IPS-11a (cell line): ENCODE data around the gene PCP4L1.
"Not testable (repeated sequence)": the region's sequence is repeated elsewhere in the genome, so short reads cannot be mapped to it uniquely, and the experiment has no call there.

Experiments used
- H3K4me3 ChIP-seq: one replicate; pipeline ENCODE4 v1.5.1; 2013; ENCODE audit warnings: low read depth, low read length, control low read depth

Gene PCP4L1

DNA sequence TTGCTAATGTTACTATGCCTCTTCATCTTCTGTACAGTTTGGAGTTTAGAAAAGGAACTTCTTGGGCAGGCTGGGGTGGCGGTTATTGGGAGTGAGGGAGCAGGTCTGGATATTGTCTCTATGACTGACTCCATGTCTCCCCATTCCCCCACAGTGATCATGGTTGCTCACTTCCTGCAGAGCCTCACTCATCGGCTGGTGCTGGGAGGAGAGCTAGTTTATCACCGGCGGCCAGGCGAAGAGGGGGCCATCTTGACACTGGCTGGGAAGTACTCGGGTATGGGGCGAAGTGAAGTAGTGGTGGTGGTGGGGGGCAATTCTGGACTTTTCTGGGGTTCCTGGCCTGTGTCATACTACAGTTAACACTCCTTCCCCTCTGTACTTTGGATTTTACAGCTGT lies 30.5 kb upstream of the PCP4L1 start:
- H3K4me3 ChIP-seq = no peak overlapping the region

GRCh38 chr1:161229896-161230295 lies 28.6 kb upstream of the PCP4L1 start:
- no peak overlapping the region for H3K4me3 ChIP-seq

DNA sequence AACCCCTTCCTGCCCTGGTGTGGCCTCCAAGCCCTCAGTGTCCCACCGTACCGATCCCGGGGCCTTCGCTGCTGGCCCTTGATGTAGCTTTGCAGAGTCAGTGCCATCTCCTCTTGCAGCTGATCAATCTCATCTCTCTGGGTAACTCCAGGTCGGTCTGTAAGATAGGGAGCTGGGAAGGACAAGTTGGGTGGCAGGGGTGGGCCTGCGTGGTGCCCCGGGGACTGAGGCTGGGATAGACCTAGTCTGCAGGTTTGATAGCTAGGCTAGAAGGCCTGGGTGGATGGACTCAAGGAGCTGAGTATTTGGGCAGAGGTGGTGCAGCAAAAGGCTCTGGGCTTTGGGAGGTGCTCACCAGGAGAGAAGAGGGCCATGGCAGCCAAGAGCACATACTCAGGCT lies 27.8 kb upstream of the PCP4L1 start:
- H3K4me3 ChIP-seq = no peak overlapping the region

DNA sequence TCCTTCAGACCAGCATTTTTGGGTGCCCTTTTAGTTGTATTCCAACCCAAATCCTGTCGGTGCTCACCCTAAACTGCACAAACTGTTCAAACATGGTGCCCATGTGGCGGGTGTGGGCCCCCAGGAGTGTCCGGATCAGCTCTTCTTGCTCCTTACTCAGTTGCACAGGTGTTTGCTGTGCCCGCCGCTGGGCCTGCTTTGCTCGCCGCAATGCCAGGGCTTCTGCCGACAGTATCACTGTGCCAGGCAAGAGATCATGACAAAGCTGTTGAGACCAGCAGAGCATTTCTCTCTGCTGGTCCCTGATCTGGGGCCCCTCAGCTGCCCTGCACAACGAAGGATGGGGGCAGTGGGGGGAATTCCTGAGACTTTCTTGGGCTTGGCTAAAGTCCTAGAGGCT lies 25.4 kb upstream of the PCP4L1 start:
- no peak overlapping the region for H3K4me3 ChIP-seq

DNA sequence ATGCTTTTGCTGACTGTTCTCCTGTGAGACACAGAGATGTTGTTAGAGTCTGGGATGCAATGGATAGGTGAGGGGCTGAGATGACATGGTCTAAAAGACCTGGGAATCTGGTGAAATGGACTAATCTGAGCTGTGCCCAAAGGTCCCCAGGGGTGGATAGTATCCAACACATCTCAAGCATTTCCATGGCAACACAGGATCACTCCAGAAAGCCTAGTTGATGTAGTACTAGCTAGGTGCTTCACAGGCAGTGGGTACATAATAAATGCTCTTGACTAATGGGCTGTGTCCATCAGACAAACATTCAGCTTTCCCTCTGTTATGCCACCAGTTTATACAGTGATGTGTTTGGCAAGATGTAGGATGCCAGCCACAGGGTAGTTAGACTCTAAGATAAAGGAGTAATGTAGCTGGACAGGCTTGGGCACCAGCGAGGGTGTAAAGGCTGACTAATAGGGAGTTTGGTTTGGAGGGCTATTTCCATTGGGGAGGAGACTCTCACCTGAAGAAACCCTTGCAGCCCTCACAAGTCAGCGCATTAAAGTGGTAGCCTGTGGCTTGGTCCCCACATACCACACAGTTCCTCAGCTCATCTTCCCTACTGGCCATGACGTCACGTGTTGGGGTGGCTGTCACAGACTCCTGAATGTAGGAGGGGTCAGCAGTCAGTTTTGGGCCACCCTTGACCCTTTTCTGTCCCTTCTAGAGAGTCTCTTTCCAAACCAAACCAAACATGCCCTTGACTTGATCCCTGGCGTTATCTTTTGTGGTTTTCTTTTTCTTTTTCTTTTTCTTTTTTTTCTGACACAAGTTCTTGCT lies 22.4 kb upstream of the PCP4L1 start:
- H3K4me3 ChIP-seq = no peak overlapping the region

DNA sequence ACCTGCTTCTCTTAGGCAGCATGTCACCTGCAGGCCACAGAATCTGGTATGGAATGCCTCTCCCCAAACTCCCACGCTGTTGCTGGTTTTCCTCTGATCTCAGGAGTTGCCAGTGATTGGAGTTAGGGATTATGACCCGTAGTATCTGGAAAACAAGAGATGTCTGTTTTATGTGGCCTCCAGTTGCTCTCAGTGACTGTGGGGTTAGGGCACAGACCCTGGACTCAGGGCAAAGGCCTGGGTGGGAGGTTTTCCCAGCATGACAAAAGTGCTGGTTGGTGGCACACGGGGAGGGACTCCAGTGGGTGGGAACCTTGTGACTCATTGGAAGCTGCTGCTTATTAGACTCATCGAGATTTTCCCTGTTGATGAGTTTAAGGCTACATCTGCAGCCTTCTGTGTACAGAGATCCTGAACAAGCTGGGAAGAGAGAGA lies 20.5 kb upstream of the PCP4L1 start, which contains the start of gene NR1I3:
Gene NR1I3 (minus strand): TSS at position 165 of the 435 bp plus-strand sequence. CDS start 1,638 bp downstream, outside the sequence.
- no peak within 1 kb of the TSS for H3K4me3 ChIP-seq

GRCh38 chr1:161241682-161242081 lies 16.9 kb upstream of the PCP4L1 start:
- no peak overlapping the region for H3K4me3 ChIP-seq

DNA sequence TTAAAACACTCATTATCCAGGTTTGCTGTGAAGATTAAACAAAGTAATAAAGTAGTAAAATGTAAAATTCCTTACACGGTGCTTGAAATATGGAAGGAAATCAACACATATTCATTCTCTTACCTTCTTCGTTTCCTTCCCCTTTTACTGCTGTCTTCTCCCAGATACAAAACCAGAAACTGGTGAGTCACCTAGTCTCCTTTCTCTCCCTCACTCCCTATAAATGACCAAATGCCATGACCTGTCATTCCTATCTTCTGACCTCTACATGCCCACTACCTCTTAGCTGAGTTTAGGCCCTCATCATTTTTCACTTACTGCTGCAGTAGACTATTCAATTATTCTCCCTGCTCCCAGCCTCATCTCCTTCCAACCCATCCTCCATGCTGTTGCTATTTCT lies 16.2 kb upstream of the PCP4L1 start:
- no peak overlapping the region for H3K4me3 ChIP-seq

DNA sequence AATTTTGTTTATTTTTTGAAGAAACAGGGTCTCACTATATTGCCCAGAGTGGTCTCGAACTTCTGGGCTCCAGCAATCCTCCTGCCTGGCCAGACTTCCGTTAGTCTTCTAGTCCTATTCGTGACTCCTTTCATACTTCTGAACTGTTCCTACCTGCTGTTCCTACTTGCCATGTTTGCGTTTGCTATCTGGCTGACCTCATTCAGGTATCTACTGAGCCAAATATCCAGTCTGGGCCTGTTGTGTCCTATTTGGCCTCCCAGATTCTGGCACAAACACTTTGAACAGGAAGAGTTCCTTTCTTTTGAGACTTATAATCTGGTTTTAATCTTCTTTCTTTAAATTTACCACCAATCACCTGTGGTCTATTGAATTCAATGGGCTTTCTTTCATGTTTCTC lies 13.7 kb upstream of the PCP4L1 start:
- H3K4me3 ChIP-seq = no peak overlapping the region

DNA sequence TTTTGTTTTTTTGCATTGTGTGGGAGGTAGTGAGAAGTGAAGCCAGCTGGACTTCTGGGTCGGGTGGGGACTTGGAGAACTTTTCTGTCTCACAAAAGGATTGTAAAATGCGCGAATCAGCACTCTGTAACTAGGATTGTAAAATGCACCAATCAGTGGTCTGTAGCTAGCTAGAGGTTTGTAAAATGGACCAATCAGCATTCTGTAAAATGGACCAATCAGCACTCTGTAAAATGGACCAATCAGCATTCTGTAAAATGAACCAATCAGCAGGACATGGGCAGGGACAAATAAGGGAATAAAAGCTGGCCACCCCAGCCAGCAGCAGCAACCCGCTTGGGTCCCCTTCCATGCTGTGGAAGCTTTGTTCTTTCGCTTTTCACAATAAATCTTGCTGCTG lies 8.4 kb upstream of the PCP4L1 start:
- H3K4me3 ChIP-seq = not testable (repeated sequence)

- H3K4me3 ChIP-seq = no peak overlapping the region
Observed at GRCh38 chr1:161250829-161251228, 7.7 kb upstream of the PCP4L1 start.

- no peak overlapping the region for H3K4me3 ChIP-seq
Observed at GRCh38 chr1:161251579-161251978, 7.0 kb upstream of the PCP4L1 start.

DNA sequence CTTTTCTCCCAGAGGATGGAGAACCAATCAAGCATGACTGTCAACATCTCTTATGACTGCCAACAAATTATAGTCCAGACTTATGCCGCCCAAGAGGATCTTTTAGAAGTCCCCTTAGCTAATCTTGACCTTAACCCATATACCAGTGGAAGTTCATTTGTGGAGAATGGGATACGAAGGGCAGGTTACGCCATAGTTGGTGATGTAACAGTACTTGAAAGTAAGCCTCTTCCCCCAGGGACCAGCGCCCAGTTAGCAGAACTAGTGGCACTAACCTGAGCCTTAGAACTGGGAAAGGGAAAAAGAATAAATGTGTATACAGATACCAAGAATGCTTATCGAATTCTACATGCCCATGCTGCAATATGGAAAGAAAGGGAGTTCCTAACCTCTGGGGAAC lies 3.2 kb upstream of the PCP4L1 start:
- H3K4me3 ChIP-seq = not testable (repeated sequence)

DNA sequence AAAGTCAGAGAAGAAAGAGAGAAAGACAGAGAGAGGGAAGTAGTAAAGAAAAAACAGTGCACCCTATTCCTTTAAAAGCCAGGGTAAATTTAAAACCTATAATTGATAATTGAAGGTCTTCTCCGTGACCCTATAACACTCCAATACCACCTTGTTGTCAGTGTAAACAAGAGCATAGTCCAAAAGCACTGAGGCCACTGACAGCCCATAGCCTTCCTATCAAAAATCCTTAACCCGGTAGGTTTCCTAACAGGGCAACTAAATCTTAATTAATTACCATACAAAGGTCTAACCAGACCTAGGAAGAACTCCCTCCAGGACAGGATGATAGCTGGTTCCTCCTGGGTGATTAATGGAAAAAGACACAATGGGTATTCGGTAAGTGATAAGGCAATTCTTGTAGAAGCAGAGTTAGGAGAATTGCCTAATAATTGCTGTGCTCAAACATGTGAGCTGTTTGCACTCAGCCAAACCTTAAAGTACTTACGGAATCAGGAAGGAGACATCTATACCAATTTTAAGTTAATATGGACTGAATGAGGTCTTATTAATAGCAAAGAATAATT lies 2.5 kb upstream of the PCP4L1 start:
- H3K4me3 ChIP-seq = not testable (repeated sequence)

DNA sequence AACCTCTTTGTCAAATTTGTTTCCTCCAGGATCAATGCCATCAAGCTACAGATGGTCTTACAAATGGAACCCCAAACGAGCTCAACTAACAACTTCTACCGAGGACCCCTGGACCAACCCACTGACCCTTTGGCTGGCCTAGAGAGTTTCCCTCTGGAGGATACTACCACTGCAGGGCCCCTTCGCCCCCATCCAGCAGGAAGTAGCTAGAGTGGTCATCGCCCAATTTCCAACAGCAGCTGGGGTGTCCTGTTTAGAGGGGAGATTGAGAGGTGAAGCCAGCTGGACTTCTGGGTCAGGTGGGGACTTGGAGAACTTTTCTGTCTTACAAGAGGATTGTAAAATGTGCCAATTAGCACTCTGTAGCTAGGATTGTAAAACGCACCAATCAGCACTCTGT lies 1.4 kb upstream of the PCP4L1 start:
- H3K4me3 ChIP-seq = not testable (repeated sequence)

- peak overlapping the region; percentile 66 for H3K4me3 ChIP-seq
Observed at GRCh38 chr1:161259345-161259702, 779 bp downstream of the PCP4L1 start.

- no peak overlapping the region for H3K4me3 ChIP-seq
Observed at GRCh38 chr1:161259765-161260164, 1.2 kb downstream of the PCP4L1 start.

DNA sequence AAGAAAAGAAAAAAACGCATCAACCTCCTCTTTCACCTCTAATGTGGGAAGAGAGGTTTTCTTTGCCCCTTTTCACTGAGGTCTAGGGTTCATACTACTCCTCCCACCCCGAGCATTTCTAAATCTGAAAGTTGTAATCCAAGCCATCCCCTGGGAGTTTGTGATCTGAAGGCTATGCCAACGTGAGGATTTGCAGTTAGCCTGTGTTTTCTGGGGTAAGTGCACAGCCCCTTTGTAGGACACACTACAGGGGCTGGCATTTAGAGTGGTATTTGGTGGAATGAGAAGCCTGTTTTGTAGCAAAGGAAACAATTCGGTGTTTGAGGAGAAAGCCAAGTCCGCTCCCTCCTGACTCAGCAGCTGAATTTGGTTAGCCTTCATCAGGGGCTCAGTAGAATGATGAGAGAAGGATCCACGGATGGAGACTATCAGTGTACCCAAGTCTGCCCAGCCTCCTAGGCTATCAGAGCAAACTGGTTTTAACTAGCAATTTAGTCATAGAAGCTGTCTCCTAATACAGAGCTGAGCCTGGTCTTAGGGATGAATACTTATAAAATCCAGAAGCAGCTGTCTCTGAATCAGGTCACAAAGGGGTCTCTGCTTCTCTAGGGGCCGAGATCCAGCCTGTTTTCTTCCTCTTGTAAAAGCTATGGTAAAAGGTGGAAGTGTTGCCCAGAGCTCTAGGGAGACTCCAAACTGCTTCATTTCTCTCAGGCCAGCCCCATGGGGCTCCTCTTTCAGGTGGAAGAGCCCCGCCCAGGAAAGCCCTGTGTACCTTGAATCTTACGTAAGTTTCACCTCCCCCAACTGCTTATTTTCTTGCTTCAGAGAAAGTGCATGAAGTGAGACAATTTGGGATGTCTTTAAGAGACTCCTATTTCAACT lies 2.1 kb downstream of the PCP4L1 start:
- H3K4me3 ChIP-seq = no peak overlapping the region

DNA sequence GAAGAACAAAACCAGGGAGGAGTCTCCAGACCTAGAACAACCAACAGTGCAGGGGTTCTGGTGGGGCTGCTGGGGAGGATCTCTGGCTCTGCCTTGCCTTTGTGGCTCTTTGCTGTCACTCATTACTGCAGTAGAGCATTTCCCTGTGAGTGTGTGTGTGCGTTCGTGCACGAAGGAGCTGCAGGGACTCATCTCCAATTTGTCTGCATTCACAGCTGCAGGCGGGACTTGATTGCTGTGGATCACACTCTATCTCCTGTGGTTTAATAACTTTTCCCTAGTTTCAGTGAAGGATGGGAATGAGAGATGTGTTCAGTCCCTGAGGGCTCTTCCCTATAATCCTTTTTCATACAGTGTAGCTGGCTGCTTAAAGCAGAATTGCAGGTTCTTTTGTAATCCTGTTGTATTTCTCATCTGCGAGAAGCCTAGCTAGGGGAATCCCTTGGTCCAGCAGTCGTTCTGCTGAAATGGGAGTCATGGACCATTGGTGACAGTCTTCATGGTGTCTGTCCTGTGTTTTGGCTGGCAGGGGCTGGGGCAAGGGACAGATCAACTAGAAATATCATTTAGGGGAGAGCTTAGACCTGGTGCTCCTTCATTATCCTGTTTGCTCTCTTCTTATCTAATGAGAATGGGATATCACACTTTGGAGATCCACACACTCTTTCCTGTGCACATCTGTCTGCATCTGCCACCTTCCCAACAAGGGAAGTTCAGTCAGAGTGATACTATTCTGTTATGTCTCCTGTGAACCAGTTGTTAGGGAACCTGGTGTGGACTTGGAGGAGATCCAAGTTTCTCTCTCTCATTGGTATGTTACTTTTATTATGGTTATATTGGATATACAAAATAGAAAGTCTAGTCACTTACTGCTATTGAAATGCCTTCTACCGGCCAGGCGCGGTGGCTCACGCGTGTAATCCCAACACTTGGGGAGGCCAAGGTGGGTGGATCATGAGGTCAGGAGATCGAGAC lies 3.0 kb downstream of the PCP4L1 start:
- no peak overlapping the region for H3K4me3 ChIP-seq

DNA sequence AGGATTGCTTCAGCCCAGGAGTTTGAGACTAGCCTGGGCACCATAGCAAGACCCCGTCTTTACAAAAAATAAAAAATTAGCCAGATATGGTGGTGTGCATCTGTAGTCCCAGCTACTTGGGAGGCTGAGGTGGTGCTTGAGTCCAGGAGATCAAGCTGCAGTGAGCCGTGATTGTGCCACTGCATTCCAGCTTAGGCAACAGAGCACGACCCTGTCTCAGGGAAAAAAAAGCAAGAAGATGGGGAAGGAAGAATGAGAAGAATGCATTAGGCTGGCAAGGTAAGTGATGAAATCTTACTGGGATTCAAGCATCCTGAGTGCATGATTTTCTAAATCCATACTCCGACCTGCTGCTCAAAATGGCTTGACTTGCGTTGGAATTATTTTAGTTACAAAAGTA lies 6.8 kb downstream of the PCP4L1 start:
- H3K4me3 ChIP-seq = no peak overlapping the region

DNA sequence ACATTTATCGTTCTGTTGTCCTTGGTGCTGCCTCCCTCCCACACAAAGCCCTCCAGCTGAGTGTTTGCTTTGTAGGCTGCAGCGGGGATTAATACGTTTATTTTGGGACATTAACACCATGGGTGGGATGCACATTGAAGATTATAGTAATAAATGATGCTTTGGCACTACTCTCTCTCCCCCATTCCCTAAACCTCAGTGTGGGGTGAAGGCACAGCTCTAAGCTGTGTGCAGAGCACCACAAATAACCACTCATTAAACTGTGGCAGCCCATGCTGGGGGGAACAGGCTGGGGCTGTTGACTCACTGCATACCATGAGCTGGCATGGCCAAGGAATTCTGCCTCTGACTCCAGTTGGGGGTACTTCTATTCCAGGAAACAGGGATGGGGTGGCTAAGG lies 7.7 kb downstream of the PCP4L1 start:
- H3K4me3 ChIP-seq = no peak overlapping the region
